GM12875 (cell line): ENCODE measurements around the gene AUH.

Source experiments
- H3K4me3 ChIP-seq: one replicate; pipeline ENCODE4 v1.5.1; 2011; ENCODE audit warnings: low read depth, low read length, control low read depth
- TF ChIP-seq, protein P1 (sequence below): IDR thresholded peaks from 2 replicates; pipeline ENCODE4 v1.5.1; 2011; ENCODE audit warnings: low read depth, mild to moderate bottlenecking, control low read depth, inconsistent platforms, low read length, moderate library complexity, borderline replicate concordance; ENCODE audit not compliant: insufficient read depth

AUH gene

DNA sequence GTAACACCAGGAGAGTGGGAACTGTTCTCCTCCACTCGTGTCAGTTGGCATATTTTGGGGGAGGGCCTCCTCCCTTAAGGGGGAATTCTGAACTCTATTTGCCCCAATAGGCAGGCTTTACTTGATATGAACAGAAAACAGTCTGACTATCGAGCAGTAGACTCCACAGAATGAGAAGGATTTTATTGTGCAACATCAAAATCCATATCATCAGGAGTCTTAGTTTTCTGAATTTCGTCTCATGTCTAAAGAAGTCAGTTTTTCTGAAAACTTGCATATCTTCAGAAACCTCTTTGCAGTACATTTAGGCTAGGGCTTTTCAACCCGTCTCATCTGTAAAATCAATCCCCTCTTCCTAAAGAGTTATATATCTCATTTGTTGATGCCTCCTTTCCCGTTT lies 96.2 kb downstream of the AUH start:
- no peak overlapping the region for H3K4me3 ChIP-seq
- TF ChIP-seq, protein P1, sequence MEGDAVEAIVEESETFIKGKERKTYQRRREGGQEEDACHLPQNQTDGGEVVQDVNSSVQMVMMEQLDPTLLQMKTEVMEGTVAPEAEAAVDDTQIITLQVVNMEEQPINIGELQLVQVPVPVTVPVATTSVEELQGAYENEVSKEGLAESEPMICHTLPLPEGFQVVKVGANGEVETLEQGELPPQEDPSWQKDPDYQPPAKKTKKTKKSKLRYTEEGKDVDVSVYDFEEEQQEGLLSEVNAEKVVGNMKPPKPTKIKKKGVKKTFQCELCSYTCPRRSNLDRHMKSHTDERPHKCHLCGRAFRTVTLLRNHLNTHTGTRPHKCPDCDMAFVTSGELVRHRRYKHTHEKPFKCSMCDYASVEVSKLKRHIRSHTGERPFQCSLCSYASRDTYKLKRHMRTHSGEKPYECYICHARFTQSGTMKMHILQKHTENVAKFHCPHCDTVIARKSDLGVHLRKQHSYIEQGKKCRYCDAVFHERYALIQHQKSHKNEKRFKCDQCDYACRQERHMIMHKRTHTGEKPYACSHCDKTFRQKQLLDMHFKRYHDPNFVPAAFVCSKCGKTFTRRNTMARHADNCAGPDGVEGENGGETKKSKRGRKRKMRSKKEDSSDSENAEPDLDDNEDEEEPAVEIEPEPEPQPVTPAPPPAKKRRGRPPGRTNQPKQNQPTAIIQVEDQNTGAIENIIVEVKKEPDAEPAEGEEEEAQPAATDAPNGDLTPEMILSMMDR = no peak

DNA sequence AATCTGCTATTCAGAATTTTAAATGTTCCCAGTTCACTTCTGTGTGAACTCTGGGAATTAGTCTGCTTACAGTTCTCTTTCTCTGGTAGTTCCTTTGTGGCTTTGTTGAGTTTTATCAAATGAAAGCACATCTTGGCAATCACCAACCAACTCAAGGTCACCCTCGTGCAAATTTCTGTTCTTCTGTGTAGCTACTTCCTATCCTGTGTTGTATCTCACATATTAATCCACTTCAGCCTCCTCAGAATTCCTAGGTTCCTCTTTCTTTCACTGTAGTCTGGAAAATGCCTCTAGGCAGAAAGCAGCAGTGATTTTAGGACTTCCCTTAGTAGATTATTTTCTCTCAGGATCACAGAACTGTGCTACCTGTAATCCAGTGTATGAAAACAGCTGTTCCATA lies 100.3 kb downstream of the AUH start:
- H3K4me3 ChIP-seq = no peak overlapping the region
- TF ChIP-seq, protein P1 = no peak

DNA sequence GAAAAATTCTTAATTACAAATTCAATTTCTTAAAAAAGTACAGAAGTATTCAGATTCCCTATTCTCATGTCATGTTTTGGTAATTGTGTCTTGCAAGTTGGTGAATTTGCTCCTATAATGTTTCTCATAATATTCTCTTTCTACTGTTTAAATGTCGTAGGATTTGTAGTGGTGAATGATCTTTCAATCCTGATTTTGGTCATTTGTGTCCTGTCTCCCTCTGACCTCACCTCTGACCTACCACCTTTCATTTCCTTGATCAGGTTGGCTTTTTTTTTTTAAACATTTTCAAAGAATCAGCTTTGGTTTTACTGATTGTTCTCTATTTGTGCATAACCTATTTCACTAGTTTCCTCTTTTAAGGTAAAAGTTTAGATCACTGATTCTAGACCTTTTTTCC lies 102.6 kb downstream of the AUH start:
- TF ChIP-seq, protein P1 = no peak
- H3K4me3 ChIP-seq = no peak overlapping the region

DNA sequence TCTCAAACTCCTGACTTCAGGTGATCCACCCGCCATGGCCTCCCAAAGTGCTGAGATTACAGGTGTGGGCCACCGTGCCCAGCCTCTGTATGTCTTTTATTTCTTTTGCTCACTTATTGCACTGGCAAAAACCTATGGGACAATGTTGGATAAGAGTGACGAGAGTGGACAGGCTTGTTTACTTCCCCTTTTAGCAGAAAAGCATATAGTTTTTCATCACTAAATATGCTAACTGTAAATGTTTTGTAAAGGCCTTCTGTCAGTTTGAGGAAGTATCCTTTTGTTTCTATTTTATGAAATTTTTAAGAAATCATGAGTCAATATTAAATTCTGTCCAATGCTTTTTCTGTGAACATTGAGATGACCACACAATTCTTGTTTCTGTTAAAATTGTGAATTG lies 103.3 kb downstream of the AUH start:
- no peak overlapping the region for H3K4me3 ChIP-seq
- TF ChIP-seq, protein P1 = no peak

DNA sequence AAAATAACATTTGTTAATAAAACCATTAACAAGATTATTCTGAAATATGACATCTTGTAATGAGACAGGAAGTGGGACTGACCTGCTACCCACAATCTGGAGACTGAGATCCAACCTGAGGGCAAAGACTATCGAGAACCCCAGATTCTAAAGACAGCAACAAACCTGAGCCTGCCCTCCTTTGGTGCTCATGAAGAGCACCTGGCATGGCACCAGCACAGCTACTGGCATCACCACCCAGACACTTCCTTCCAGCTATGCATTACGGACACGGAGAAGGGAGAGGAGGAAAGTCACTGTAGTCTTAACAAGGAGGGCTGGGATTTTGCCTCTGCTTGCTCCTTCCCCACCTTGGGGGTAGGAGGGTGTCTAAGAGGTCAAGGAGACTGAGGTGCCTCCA lies 105.5 kb downstream of the AUH start:
- no peak overlapping the region for H3K4me3 ChIP-seq
- TF ChIP-seq, protein P1 = no peak

DNA sequence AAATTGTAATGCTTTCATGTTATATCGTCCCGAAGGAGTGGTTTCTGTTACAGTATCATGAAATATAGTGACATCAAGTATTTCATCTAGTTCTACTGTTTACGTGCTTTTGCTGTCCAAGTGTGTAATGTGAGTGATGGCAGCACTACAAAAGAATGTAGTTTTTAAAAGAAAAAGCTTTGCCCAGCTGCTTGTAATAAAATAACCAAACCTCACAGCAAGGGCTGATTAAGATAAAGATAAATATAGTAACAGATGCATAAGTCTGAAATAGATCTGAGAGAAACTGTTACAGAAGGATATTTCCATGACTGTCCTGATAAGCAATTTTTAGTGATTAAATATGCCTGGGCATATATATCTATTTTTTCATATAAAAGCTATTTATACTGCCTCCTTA lies 106.4 kb downstream of the AUH start:
- no peak overlapping the region for H3K4me3 ChIP-seq
- TF ChIP-seq, protein P1 = no peak

DNA sequence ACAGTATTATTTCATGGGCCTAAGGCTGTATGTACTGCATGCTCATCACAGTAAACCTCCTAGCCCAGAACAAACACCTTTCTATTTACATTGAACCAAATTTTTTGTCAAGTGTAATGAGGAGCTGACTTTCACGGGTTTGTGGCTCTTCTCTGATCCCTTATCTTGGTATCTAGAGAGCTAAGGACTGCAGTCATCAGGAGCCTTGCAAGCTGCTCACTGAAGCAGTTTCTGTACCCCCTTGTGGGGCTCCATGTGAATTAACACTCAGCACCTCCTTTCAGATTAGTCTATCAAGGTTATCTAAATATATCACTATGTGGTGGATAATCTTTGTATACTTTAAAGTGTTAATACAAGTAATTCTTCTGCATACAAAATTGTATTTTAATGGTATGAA lies 108.2 kb downstream of the AUH start:
- TF ChIP-seq, protein P1 = peak; percentile 16; the same call in 1 of the 2 replicates

More for the DNA sequence above, 108.2 kb downstream of the AUH start:
- no peak overlapping the region for H3K4me3 ChIP-seq
